Stomach (tissue), 4 donors: ENCODE data around the gene ACAD11.

Experiments
- CTCF ChIP-seq, 7 experiments: fragments of 450-650 bp in 4 of 7; fragments of 200-600 bp in 3 of 7; sonication (generic) in 3 of 7; IDR thresholded peaks; one replicate each; pipeline ENCODE4 v1.5.1; 2016 to 2019; ENCODE audit warnings: antibody characterized with exemption in 7 of 7, control low read depth in 2 of 7, mild to moderate bottlenecking in 1 of 7
- POLR2A ChIP-seq, 4 donors: fragments of 450-650 bp; IDR thresholded peaks; one replicate each; pipeline ENCODE4 v1.6.1; 2016; ENCODE audit warnings: antibody characterized with exemption in 4 of 4, control low read depth in 2 of 4, mild to moderate bottlenecking in 1 of 4, moderate library complexity in 1 of 4
- POLR2AphosphoS5 ChIP-seq, 3 donors: sonication (generic); formaldehyde crosslinking; IDR thresholded peaks; one replicate each; pipeline ENCODE4 v1.6.1; 2016; ENCODE audit warnings: antibody characterized with exemption in 3 of 3

- TF ChIP-seq CTCF (IDR thresholded peaks at IDR 0.05) = no peak
- no peak for TF ChIP-seq POLR2AphosphoS5 (IDR thresholded peaks at IDR 0.05)
- TF ChIP-seq POLR2A (IDR thresholded peaks at IDR 0.05) = no peak
These were observed 105.8 kb downstream of the ACAD11 start for GRCh38 chr3:132553826-132554225.
